Stimulated activated CD8-positive, alpha-beta memory T cell treated with anti-CD3 and anti-CD28 coated beads, Interleukin-12 subunit alpha, Interleukin-12 subunit beta, amount 100 ng/mL, for 1 hour (primary cell): ENCODE measurements around the gene USE1.

Experiments
- DNase-seq: peaks from one replicate; pipeline ENCODE4 v3.0.0-alpha.2; 2020; ENCODE audit warnings: low read depth

USE1 gene

DNA sequence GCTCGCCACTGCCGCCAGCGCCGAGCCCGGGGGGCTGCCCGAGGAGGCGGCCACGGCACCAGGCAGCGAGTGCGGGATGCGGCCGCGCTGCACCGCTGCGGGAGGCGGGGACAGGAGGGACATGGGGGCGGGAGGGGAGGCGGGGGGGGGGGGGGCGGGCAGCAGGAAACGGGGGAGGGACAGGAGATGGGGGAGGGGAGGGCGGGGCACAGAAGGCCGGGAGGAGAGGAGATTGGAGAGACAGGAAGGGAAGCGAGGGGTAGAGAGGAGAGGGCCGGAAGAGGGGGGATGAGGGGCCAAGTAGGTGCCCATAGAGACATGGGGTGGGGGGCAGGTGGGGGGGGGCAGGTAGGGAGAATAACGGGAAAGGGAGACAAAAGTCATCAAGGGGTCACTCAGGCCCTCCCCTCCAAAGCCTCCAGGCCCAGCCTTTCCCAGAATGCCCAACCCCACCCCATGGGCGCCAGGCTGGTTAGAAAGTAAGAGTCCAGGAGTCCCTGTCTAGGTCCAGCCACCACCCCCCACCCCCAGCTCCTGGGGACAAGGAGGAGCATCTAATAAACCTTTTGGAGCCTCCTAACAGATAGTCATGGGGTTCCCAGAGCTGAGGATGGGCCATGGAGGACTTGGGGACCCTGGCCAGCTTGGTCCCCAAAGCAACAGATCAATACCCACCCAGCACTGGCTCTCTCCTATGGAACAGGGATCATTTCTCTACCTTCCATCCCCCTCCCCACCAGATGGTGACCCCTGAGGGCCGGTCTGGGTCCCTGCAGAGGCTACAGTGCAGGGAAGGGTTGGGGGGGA lies 21.0 kb downstream of the USE1 start:
- no peak for DNase-seq

- no peak for DNase-seq
These were observed 21.8 kb downstream of the USE1 start for GRCh38 chr19:17236811-17237543.

DNA sequence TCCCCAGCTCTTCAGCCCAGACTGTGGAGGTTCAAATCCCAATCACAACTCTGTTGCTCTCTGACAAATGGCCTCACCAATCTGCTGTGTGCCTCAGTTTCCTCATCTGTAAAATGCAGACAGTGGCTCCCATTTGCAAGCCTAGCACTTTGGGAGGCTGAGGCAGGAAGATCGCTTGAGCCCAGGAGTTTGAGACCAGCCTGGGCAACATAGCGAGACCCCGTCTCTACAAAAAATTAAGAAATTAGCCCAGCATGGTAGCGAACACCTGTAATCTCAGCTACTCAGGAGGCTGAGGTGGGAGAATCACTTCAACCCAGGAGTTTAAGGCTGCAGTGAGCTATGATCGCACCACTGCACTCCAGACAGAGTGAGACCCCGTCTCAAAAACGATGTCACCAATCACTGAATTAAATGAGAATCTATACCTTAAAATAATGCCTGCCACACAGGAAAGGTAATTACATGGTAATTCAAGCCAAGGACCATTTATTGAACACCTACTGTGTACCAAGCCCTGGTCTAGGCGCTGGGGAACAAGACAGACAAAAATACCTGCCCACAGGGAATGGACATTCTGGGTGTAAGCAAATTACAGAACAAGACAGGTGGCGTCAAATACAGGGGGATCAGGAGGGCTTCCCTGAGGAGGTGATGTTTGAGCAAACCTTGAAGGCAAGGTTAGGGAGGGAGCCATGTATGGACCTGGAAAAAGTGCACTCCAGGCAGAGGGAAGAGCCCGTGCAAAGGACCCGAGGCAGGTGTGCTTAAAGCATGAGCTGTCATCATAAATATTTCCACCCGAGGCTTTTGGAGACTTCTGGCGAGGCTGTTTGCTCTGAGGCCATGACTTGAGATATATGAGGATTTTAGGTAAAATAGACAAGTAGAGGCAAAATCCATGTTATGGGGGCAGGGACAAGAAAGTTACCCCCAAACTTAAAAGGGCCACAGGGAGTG lies 22.9 kb downstream of the USE1 start:
- no peak for DNase-seq

DNA sequence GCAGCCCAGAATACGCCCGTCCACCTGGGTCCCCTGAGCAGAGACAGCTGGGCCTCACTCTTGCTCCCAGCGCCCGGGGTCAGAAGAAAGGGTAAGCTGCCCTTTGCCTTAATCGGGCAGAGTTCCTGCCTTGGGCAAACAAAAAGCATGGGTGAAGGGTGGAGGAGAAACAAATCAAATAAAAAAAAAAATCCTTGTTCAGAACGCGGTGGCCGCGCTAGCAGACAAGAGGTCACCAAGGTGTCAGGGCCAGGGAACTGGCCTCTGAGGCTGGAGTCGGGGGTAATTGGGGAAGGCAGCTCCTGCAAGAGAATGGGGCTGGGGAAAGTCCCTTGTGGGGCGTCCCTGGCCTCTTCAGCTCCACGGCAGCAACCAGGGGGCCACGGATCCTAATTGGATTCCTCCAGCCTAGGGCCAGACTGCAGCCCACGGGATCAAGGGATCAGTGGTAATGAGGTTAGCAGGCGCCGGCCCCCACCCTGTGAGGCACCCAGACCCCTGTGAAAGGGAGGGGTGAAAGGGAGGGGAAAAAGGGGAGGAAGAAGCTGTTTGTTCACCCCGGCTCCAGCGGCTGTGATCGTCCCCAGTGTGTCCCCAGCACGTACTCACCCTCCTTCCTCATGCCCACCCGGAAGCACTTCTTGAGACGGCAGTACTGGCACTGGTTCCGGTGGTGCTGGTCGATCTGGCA lies 25.1 kb downstream of the USE1 start:
- no peak for DNase-seq

DNA sequence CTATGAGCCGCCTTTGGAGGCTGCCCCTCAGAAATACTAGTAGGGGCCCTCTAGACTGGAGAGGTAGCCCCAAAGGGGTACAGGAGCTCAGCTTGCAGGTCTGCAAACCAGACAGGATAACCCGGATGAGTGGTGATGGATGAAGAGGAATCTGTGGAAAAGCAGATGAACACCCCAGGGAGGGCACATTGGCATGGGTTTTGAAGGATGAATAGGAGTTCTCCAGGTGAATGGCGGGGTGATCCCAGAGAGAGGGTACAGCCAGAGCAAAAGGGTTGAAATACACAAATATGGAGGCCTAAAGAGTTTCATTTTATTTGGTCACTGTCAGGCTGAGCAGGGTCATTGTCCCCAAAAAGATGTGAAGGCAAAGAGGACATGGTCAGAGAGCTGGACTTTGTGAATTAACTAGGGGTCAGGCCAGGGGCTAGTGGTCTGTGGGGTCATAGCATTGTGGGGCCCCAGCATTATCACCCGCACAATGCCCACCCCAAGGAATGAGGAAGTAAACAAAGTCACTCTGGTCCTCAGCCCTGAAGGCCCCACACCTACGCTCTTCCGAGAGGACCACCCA lies 25.8 kb downstream of the USE1 start:
- no peak for DNase-seq

- DNase-seq, result no peak
These were observed 27.5 kb downstream of the USE1 start for GRCh38 chr19:17242431-17243208.

DNA sequence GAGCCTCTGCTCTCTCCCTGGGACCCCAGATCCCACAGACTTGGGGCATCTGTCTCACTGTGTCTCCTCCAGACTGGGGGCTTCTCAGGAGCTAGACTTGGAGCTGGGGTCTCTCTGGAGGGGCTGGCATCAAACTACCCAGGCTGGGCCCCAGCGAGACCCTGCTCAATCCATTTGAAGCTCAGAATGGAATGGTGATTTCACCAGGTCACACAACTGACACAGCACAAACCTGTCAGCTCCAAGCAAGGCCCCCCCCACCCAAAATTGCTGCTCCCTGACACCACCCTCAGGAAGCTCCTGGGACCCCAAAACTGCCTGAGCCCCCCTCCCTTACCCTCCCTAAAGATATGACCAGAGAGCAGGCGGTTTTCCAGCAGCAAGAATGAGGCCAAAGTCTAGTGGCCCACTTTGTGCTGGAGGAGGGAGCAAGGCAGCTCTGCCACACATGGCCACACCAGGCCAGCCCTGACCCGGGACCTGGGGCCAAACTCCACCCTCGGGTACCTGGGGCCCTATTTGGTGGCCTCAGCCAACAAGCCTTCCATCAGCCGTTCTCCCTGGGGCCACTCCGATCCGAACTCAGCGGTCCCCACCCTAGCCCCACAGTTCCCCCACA lies 28.2 kb downstream of the USE1 start:
- DNase-seq, result no peak

GRCh38 chr19:17243830-17244617 lies 28.9 kb downstream of the USE1 start:
- no peak for DNase-seq

GRCh38 chr19:17244618-17245534 lies 29.7 kb downstream of the USE1 start:
- DNase-seq, result no peak

GRCh38 chr19:17245535-17245984 lies 30.4 kb downstream of the USE1 start, which contains the start of gene NR2F6:
NR2F6 (minus strand) TSS chr19:17245919; CDS start chr19:17245220, 699 bp downstream.
- no peak for DNase-seq

- DNase-seq, result no peak
These were observed 31.7 kb downstream of the USE1 start for GRCh38 chr19:17246681-17247425.

DNA sequence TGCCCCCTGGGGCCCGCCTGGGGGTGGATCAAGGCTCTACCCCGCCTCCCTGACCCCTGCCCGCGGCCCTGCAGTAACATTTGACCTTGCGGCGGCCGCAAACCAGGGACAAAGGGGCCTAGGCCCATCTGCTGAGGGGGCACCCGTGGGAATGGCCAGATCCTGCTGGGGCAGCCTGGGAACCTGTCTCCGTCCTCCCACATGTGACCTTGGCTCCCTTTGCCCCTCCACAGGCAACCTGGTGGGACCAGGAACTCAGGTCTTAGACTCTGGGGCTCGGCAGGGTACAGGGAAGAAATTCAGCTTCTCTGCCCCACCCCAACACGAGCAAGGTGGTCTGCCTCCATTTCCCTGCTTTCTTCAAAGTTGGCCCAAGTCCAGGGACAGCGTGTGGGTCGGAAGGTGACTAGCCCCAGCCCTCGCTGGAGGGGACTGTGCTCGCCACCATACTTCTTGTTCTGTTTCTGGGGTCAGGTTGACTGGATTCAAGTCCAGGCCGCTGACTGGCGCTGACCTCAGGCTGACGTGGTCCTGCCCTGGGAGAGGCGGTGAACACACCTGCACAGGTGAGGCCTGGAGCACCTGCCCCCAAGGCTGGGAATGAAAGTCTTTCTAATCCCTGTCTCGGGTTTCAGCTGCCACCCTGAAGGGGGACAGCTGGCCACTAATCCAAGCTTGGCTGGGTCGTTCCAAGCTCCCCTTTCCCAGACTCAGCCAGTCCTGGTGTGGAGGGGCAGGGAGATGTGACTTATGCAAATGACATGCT lies 33.0 kb downstream of the USE1 start:
- DNase-seq, result no peak

- no peak for DNase-seq
These were observed 34.9 kb downstream of the USE1 start for GRCh38 chr19:17249887-17250548.

- DNase-seq, result no peak
These were observed 39.5 kb downstream of the USE1 start for GRCh38 chr19:17254636-17255035.

- DNase-seq, result no peak
These were observed 40.0 kb downstream of the USE1 start for GRCh38 chr19:17255150-17255621.

- DNase-seq, result no peak
These were observed 41.0 kb downstream of the USE1 start for GRCh38 chr19:17256130-17256529.
